OCI-LY3 (cell line): ENCODE data around the gene ST14.

Source experiments
- EZH2phosphoT487 ChIP-seq: fragments of 200-600 bp; shearing (Covaris generic); IDR thresholded peaks from 2 replicates; pipeline ENCODE4 v1.6.1; 2018; ENCODE audit warnings: antibody characterized with exemption, mixed run types, low read depth
- TF ChIP-seq, protein P1 (sequence below): fragments of 200-600, 300-600 bp; sonication (generic); IDR thresholded peaks from 2 replicates; pipeline ENCODE4 v1.5.1; 2014; ENCODE audit warnings: antibody characterized with exemption, low read length, low read depth

DNA sequence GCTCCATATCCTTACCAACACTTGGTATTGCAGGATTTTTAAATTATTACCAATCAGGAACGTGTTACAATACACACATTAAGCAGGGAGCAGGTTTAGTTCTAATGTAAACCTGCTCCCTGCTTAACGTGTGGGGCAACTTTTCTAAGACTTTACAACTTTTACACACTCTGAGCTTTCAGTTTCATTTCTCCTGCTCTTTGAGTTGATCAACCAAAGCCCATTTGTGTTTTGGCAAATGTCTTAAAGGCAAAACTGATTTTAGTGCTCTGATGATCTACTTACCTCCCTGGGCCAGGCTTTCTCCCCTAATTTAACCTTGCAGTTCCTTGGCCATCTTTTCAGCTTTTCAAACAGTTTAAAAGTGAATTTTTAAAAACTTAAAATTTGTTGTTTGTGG lies 84.2 kb downstream of the ST14 start:
- no peak for TF ChIP-seq EZH2phosphoT487
- TF ChIP-seq, protein P1, sequence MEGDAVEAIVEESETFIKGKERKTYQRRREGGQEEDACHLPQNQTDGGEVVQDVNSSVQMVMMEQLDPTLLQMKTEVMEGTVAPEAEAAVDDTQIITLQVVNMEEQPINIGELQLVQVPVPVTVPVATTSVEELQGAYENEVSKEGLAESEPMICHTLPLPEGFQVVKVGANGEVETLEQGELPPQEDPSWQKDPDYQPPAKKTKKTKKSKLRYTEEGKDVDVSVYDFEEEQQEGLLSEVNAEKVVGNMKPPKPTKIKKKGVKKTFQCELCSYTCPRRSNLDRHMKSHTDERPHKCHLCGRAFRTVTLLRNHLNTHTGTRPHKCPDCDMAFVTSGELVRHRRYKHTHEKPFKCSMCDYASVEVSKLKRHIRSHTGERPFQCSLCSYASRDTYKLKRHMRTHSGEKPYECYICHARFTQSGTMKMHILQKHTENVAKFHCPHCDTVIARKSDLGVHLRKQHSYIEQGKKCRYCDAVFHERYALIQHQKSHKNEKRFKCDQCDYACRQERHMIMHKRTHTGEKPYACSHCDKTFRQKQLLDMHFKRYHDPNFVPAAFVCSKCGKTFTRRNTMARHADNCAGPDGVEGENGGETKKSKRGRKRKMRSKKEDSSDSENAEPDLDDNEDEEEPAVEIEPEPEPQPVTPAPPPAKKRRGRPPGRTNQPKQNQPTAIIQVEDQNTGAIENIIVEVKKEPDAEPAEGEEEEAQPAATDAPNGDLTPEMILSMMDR, result no peak
